MM.1S (cell line): ENCODE measurements around the gene MYO1E.
"Not testable (repeated sequence)": the region's sequence is repeated elsewhere in the genome, so short reads cannot be mapped to it uniquely, and the experiment has no call there.

ENCODE experiments used
- DNase-seq: peaks from one replicate; pipeline ENCODE4 v3.0.0-alpha.2; 2015
- H2AFZ ChIP-seq: fragments of 300-600 bp; sonication (generic); 2 replicates; pipeline ENCODE4 v1.6.0; 2016; ENCODE audit warnings: antibody characterized with exemption, low read length
- H3F3A ChIP-seq: fragments of 300-600 bp; sonication (generic); 2 replicates; pipeline ENCODE4 v1.6.1; 2016; ENCODE audit warnings: mild to moderate bottlenecking, antibody characterized with exemption, low read length, moderate library complexity, mixed read lengths; ENCODE audit not compliant: insufficient read depth
- H3K27ac ChIP-seq: fragments of 300-600 bp; sonication (generic); 2 replicates; pipeline ENCODE4 v1.5.1; 2016; ENCODE audit warnings: mild to moderate bottlenecking, low read length
- H3K27me3 ChIP-seq: fragments of 300-600 bp; sonication (generic); replicated peaks from 2 replicates; pipeline ENCODE4 v1.6.0; 2016; ENCODE audit warnings: low read length; ENCODE audit not compliant: insufficient read depth
- H3K36me3 ChIP-seq: fragments of 300-600 bp; sonication (generic); replicated peaks from 2 replicates; pipeline ENCODE4 v1.6.1; 2016; ENCODE audit warnings: mild to moderate bottlenecking, low read length, mixed read lengths; ENCODE audit not compliant: insufficient read depth
- H3K4me1 ChIP-seq: fragments of 300-600 bp; sonication (generic); 2 replicates; pipeline ENCODE4 v1.6.1; 2016; ENCODE audit warnings: low read length, mixed read lengths
- H3K4me2 ChIP-seq: fragments of 300-600 bp; sonication (generic); 2 replicates; pipeline ENCODE4 v1.6.0; 2016; ENCODE audit warnings: low read depth, low read length
- H3K4me3 ChIP-seq: fragments of 300-600 bp; sonication (generic); 2 replicates; pipeline ENCODE4 v1.5.1; 2016; ENCODE audit warnings: low read length, mixed read lengths
- H3K79me2 ChIP-seq: fragments of 300-600 bp; sonication (generic); 2 replicates; pipeline ENCODE4 v1.6.1; 2016; ENCODE audit warnings: mixed run types, low read length, mixed read lengths
- H3K9ac ChIP-seq: fragments of 300-600 bp; sonication (generic); 2 replicates; pipeline ENCODE4 v1.6.1; 2016; ENCODE audit warnings: low read length, mixed read lengths
- H3K9me2 ChIP-seq: fragments of 300-600 bp; sonication (generic); replicated peaks from 2 replicates; pipeline ENCODE4 v1.6.1; 2016; ENCODE audit warnings: mild to moderate bottlenecking, low read length, mixed read lengths; ENCODE audit not compliant: insufficient read depth
- H3K9me3 ChIP-seq: fragments of 300-600 bp; sonication (generic); replicated peaks from 2 replicates; pipeline ENCODE4 v1.6.1; 2016; ENCODE audit warnings: mild to moderate bottlenecking, low read length, mixed read lengths; ENCODE audit not compliant: insufficient read depth
- H4K20me1 ChIP-seq: fragments of 300-600 bp; sonication (generic); 2 replicates; pipeline ENCODE4 v1.6.1; 2016; ENCODE audit warnings: mild to moderate bottlenecking, low read length, moderate library complexity, mixed read lengths; ENCODE audit not compliant: insufficient read depth
- CTCF ChIP-seq: fragments of 300-600 bp; sonication (generic); IDR thresholded peaks from 2 replicates; pipeline ENCODE4 v1.5.1; 2016; ENCODE audit warnings: antibody characterized with exemption, low read length, mixed read lengths
- EZH2 ChIP-seq: fragments of 300-600 bp; sonication (generic); optimal IDR thresholded peaks from 2 replicates; pipeline ENCODE3; 2017; ENCODE audit warnings: low read depth, mild to moderate bottlenecking, antibody characterized with exemption, low read length, mixed read lengths
- EZH2phosphoT487 ChIP-seq: fragments of 300-600 bp; sonication (generic); IDR thresholded peaks from 2 replicates; pipeline ENCODE4 v1.6.1; 2018; ENCODE audit warnings: antibody characterized with exemption, low read length

MYO1E gene

GRCh38 chr15:59148153-59148833 is 224.4 kb downstream of the MYO1E start:
- no peak for DNase-seq
- H3K4me3 ChIP-seq, result no peak overlapping the region
- no peak overlapping the region for H3K9ac ChIP-seq
- no peak overlapping the region for H3K4me2 ChIP-seq
- H3K79me2 ChIP-seq, result no peaks in the 10 kb centered on the region
- H3K9me2 ChIP-seq, result no peaks in the 10 kb centered on the region
- no peaks in the 10 kb centered on the region for H3K9me3 ChIP-seq
- H3K36me3 ChIP-seq, result no peaks in the 10 kb centered on the region
- H4K20me1 ChIP-seq, result no peaks in the 10 kb centered on the region
- no peaks in the 10 kb centered on the region for H3K4me1 ChIP-seq
- no peak for TF ChIP-seq EZH2
- TF ChIP-seq CTCF, result no peak
- no peak for TF ChIP-seq EZH2phosphoT487
- no peaks in the 10 kb centered on the region for H3K27me3 ChIP-seq
- no peak overlapping the region for H3K27ac ChIP-seq
- no peaks in the 10 kb centered on the region for H3F3A ChIP-seq
- no peak overlapping the region for H2AFZ ChIP-seq

GRCh38 chr15:59147666-59148065 is 225.0 kb downstream of the MYO1E start:
- no peaks in the 10 kb centered on the region for H3K4me1 ChIP-seq
- no peaks in the 10 kb centered on the region for H3K27me3 ChIP-seq
- H3K9ac ChIP-seq, result no peak overlapping the region
- no peaks in the 10 kb centered on the region for H3K79me2 ChIP-seq
- DNase-seq, result no peak
- H4K20me1 ChIP-seq, result no peaks in the 10 kb centered on the region
- no peak overlapping the region for H3K4me3 ChIP-seq
- H3K36me3 ChIP-seq, result no peaks in the 10 kb centered on the region
- H3K4me2 ChIP-seq, result no peak overlapping the region
- H2AFZ ChIP-seq, result no peak overlapping the region
- no peak overlapping the region for H3K27ac ChIP-seq
- no peaks in the 10 kb centered on the region for H3K9me3 ChIP-seq
- no peaks in the 10 kb centered on the region for H3K9me2 ChIP-seq
- H3F3A ChIP-seq, result no peaks in the 10 kb centered on the region
- TF ChIP-seq EZH2 (no peak), CTCF (no peak), EZH2phosphoT487 (no peak)

- H3K4me3 ChIP-seq, H3K9ac ChIP-seq, H3K4me1 ChIP-seq, H3K79me2 ChIP-seq, H3K9me2 ChIP-seq, H2AFZ ChIP-seq, H3K36me3 ChIP-seq, DNase-seq, H4K20me1 ChIP-seq, H3K9me3 ChIP-seq, H3F3A ChIP-seq, H3K27me3 ChIP-seq, H3K4me2 ChIP-seq, H3K27ac ChIP-seq: not testable (repeated sequence)
Measured at GRCh38 chr15:59144594-59144993, 228.1 kb downstream of the MYO1E start.

- Histone ChIP-seq H3K4me2 (no peak overlapping the region), H3K9ac (no peak overlapping the region), H3K79me2 (no peaks in the 10 kb centered on the region), H3F3A (no peaks in the 10 kb centered on the region), H3K4me3 (no peak overlapping the region), H3K9me3 (no peaks in the 10 kb centered on the region), H3K9me2 (no peaks in the 10 kb centered on the region), H4K20me1 (no peaks in the 10 kb centered on the region), H3K27me3 (no peaks in the 10 kb centered on the region), H3K27ac (no peak overlapping the region), H3K4me1 (no peaks in the 10 kb centered on the region), H3K36me3 (no peaks in the 10 kb centered on the region), H2AFZ (no peak overlapping the region)
- TF ChIP-seq EZH2phosphoT487 (no peak), EZH2 (no peak), CTCF (no peak)
- no peak for DNase-seq
Measured at GRCh38 chr15:59143281-59143680, 229.4 kb downstream of the MYO1E start.
